UCSD-AML1 (cell line): Measurements from ENCODE around the gene ZNF396.

Experiments used
- DNase-seq: peaks from one replicate; lab custom pipeline; 2025; ENCODE audit not compliant: unreplicated experiment; lab: John Stamatoyannopoulos, UW

The ZNF396 gene

GRCh38 chr18:35343488-35343935 lies 33.6 kb downstream of the ZNF396 start:
- no peak for DNase-seq

GRCh38 chr18:35337286-35337685 lies 39.9 kb downstream of the ZNF396 start:
- DNase-seq: no peak

- DNase-seq: no peak
Measured at GRCh38 chr18:35335866-35336265, 41.3 kb downstream of the ZNF396 start.

- DNase-seq: no peak
Measured at GRCh38 chr18:35334821-35335220, 42.3 kb downstream of the ZNF396 start.

- DNase-seq: no peak
Measured at GRCh38 chr18:35334212-35334611, 42.9 kb downstream of the ZNF396 start.

GRCh38 chr18:35331367-35332087 lies 45.6 kb downstream of the ZNF396 start:
- DNase-seq: no peak

GRCh38 chr18:35328868-35329267 lies 48.3 kb downstream of the ZNF396 start:
- DNase-seq: no peak

- DNase-seq: no peak
Measured at GRCh38 chr18:35326695-35327387, 50.3 kb downstream of the ZNF396 start.

- no peak for DNase-seq
Measured at GRCh38 chr18:35324926-35325655, 52.0 kb downstream of the ZNF396 start.

GRCh38 chr18:35322486-35323458 lies 54.4 kb downstream of the ZNF396 start:
- DNase-seq: no peak
